ENCODE data around the gene RASA3. TPM values are rescaled to one million over a fixed set of nuclear protein-coding genes. Genes with fewer than 3 reads are reported as not detected.

RASA3 gene
- polyA plus RNA-seq, 1 donor from 2014 or later: 8.5 TPM

- Histone ChIP-seq H3K27me3 (ENCODE audit: insufficient read depth, low read depth, low read length) (no peaks in the 10 kb centered on the region), H2AFZ (ENCODE audit: low read depth, low read length) (no peak overlapping the region), H3F3A (ENCODE audit: insufficient read depth, low read length, poor library complexity, severe bottlenecking) (no peaks in the 10 kb centered on the region), H3K4me3 (ENCODE audit: low read length) (no peak overlapping the region), H4K20me1 (ENCODE audit: insufficient read depth) (no peaks in the 10 kb centered on the region), H3K27ac (ENCODE audit: low read length) (no peak overlapping the region), H3K4me2 (ENCODE audit: low read length) (no peak overlapping the region), H3K36me3 (ENCODE audit: insufficient read depth, low read length) (no peaks in the 10 kb centered on the region), H3K79me2 (replicated peaks; ENCODE audit: insufficient read depth, low read length) (no peaks in the 10 kb centered on the region), H3K9ac (ENCODE audit: low read length) (no peak overlapping the region), H3K9me3 (ENCODE audit: low read length) (no peaks in the 10 kb centered on the region), H3K9me2 (ENCODE audit: insufficient read depth, low read length) (no peaks in the 10 kb centered on the region)
- no peak for TF ChIP-seq EZH2 (IDR thresholded peaks at IDR 0.05; ENCODE audit: borderline replicate concordance, insufficient read depth, low read length, poor library complexity, severe bottlenecking)
- TF ChIP-seq CTCF (IDR thresholded peaks at IDR 0.05; ENCODE audit: poor library complexity, severe bottlenecking): no peak
- TF ChIP-seq SMC3 (conservative IDR thresholded peaks at IDR 0.05; ENCODE audit: poor library complexity): no peak
- TF ChIP-seq RAD21 (conservative IDR thresholded peaks at IDR 0.05): no peak
- no peak for TF ChIP-seq EP300 (conservative IDR thresholded peaks at IDR 0.05; ENCODE audit: poor library complexity, severe bottlenecking)
- TF ChIP-seq MXI1 (conservative IDR thresholded peaks at IDR 0.05; ENCODE audit: poor library complexity, severe bottlenecking): no peak
- TF ChIP-seq REST (IDR thresholded peaks at IDR 0.05; ENCODE audit: borderline replicate concordance): no peak
- TF ChIP-seq POLR2AphosphoS5 (IDR thresholded peaks at IDR 0.05): no peak
- no peak for TF ChIP-seq TAF1 (IDR thresholded peaks at IDR 0.05; ENCODE audit: low read depth)
These were observed 9.7 kb upstream of the RASA3 start for GRCh38 chr13:114142137-114142550.

- no peaks in the 10 kb centered on the region for H3K27me3 ChIP-seq (ENCODE audit: insufficient read depth, low read depth, low read length)
- no peak overlapping the region for H3K4me3 ChIP-seq (ENCODE audit: low read length)
- H3K9me3 ChIP-seq (ENCODE audit: low read length): no peaks in the 10 kb centered on the region
- H3K27ac ChIP-seq (ENCODE audit: low read length): no peak overlapping the region
- no peaks in the 10 kb centered on the region for H3K36me3 ChIP-seq (ENCODE audit: insufficient read depth, low read length)
- H3K79me2 ChIP-seq (replicated peaks; ENCODE audit: insufficient read depth, low read length): no peaks in the 10 kb centered on the region
- no peak overlapping the region for H3K9ac ChIP-seq (ENCODE audit: low read length)
- TF ChIP-seq EZH2 (IDR thresholded peaks at IDR 0.05; ENCODE audit: borderline replicate concordance, insufficient read depth, low read length, poor library complexity, severe bottlenecking) (no peak), POLR2AphosphoS5 (IDR thresholded peaks at IDR 0.05) (no peak), EP300 (conservative IDR thresholded peaks at IDR 0.05; ENCODE audit: poor library complexity, severe bottlenecking) (no peak), TAF1 (IDR thresholded peaks at IDR 0.05; ENCODE audit: low read depth) (no peak), REST (IDR thresholded peaks at IDR 0.05; ENCODE audit: borderline replicate concordance) (no peak), RAD21 (conservative IDR thresholded peaks at IDR 0.05) (no peak), CTCF (IDR thresholded peaks at IDR 0.05; ENCODE audit: poor library complexity, severe bottlenecking) (no peak), MXI1 (conservative IDR thresholded peaks at IDR 0.05; ENCODE audit: poor library complexity, severe bottlenecking) (no peak), SMC3 (conservative IDR thresholded peaks at IDR 0.05; ENCODE audit: poor library complexity) (no peak)
- H4K20me1 ChIP-seq (ENCODE audit: insufficient read depth): no peaks in the 10 kb centered on the region
- no peaks in the 10 kb centered on the region for H3K9me2 ChIP-seq (ENCODE audit: insufficient read depth, low read length)
- no peak overlapping the region for H2AFZ ChIP-seq (ENCODE audit: low read depth, low read length)
- H3K4me2 ChIP-seq (ENCODE audit: low read length): no peak overlapping the region
- no peaks in the 10 kb centered on the region for H3F3A ChIP-seq (ENCODE audit: insufficient read depth, low read length, poor library complexity, severe bottlenecking)
These were observed 9.0 kb upstream of the RASA3 start for GRCh38 chr13:114141261-114141996.
